GM12878 (cell line): ENCODE measurements around the gene TMEM201. TPM values are rescaled to one million over a fixed set of nuclear protein-coding genes. Genes with fewer than 3 reads are reported as not detected.

Experiments used
- CUX1 ChIP-seq: IDR thresholded peaks from 2 replicates; pipeline ENCODE4 v1.6.1; 2012; ENCODE audit warnings: improper control_type of control experiment, low read depth, low read length; ENCODE audit not compliant: insufficient replicate concordance
- EGR1 ChIP-seq, 2 experiments: IDR thresholded peaks; 1 replicate in 1 of 2; 2 replicates in 1 of 2; pipeline ENCODE4 v1.6.1; 2011 to 2012; ENCODE audit warnings: low read depth in 2 of 2, low read length in 2 of 2, borderline replicate concordance in 1 of 2, mild to moderate bottlenecking in 1 of 2, moderate library complexity in 1 of 2
- EP300 ChIP-seq, 2 experiments: fragments of 150-350 bp in 1 of 2; IDR thresholded peaks; 2 replicates each; pipeline ENCODE4 v1.6.1; 2011 to 2012; ENCODE audit warnings: low read depth in 2 of 2, low read length in 2 of 2, borderline replicate concordance in 1 of 2, improper control_type of control experiment in 1 of 2, inconsistent platforms in 1 of 2; ENCODE audit not compliant: control insufficient read depth in 1 of 2
- MEF2B ChIP-seq: fragments of 450-650 bp; IDR thresholded peaks from 2 replicates; pipeline ENCODE4 v1.6.1; 2018; ENCODE audit warnings: mild to moderate bottlenecking, moderate library complexity; ENCODE audit not compliant: partially characterized antibody, poor library complexity, severe bottlenecking
- MLLT1 ChIP-seq: fragments of 450-650 bp; IDR thresholded peaks from 2 replicates; pipeline ENCODE4 v1.6.1; 2016; ENCODE audit warnings: mild to moderate bottlenecking
- MTA3 ChIP-seq: IDR thresholded peaks from 2 replicates; pipeline ENCODE4 v1.6.1; 2012; ENCODE audit warnings: low read length, inconsistent platforms, borderline replicate concordance
- MYB ChIP-seq: fragments of 150-350 bp; IDR thresholded peaks from 2 replicates; pipeline ENCODE4 v1.6.1; 2014; ENCODE audit warnings: mild to moderate bottlenecking, low read depth, low read length, borderline replicate concordance
- NBN ChIP-seq: fragments of 450-650 bp; IDR thresholded peaks from 2 replicates; pipeline ENCODE4 v1.6.1; 2016
- POLR2AphosphoS5 ChIP-seq: IDR thresholded peaks from 2 replicates; pipeline ENCODE4 v1.6.1; 2011; ENCODE audit warnings: mild to moderate bottlenecking, low read length, inconsistent platforms
- REST ChIP-seq: IDR thresholded peaks from 2 replicates; pipeline ENCODE4 v1.6.1; 2012; ENCODE audit warnings: mild to moderate bottlenecking, low read depth, low read length
- SMAD5 ChIP-seq: IDR thresholded peaks from 2 replicates; pipeline ENCODE4 v1.6.1; 2016; ENCODE audit warnings: antibody characterized with exemption, low read depth
- SREBF1 ChIP-seq: IDR thresholded peaks from 2 replicates; pipeline ENCODE4 v1.6.1; 2012; ENCODE audit warnings: mild to moderate bottlenecking, low read length
- STAT1 ChIP-seq: fragments of 450-650 bp; conservative IDR thresholded peaks from 2 replicates; pipeline ENCODE4 v1.6.1; 2014; ENCODE audit warnings: antibody characterized with exemption, mild to moderate bottlenecking
- ZNF274 ChIP-seq: IDR thresholded peaks from one replicate; pipeline ENCODE4 v1.8.0; 2011; ENCODE audit not compliant: insufficient read length, insufficient read depth
- ZNF592 ChIP-seq: fragments of 450-650 bp; IDR thresholded peaks from 2 replicates; pipeline ENCODE4 v1.6.1; 2017; ENCODE audit warnings: mild to moderate bottlenecking, moderate library complexity
- ZNF622 ChIP-seq: fragments of 450-650 bp; IDR thresholded peaks from 2 replicates; pipeline ENCODE4 v1.6.1; 2017; ENCODE audit warnings: mild to moderate bottlenecking, inconsistent platforms
- polyA plus RNA-seq, 11 experiments: library from polyadenylated mRNA; depleted of rRNA in 4 of 11; unstranded in 6 of 11; stranded (reverse) in 5 of 11; fragments of >200 nt; fragmentation: Nextera tagmentation in 4 of 11; fragmentation: Illumina TruSeq in 1 of 11; extraction: Ambion mirVana in 4 of 11; extraction: Trizol in 1 of 11; gene quantifications; 1 replicate in 1 of 11; 2 replicates in 10 of 11; pipeline versions ENCODE4 v1.2.1 to v1.2.3, GENCODE V29; 2011 to 2016; ENCODE audit warnings: inconsistent platforms in 2 of 11, missing spikeins in 2 of 11, low read depth in 1 of 11
- total RNA-seq, 4 experiments: library from RNA; depleted of rRNA in 3 of 4; stranded (reverse); fragments of >200 nt in 3 of 4; fragmentation: Illumina TruSeq in 1 of 4; extraction: Trizol in 1 of 4; gene quantifications; 2 replicates each; pipeline versions ENCODE4 v1.2.1 to v1.2.3, GENCODE V29; 2013 to 2021

TMEM201 gene
- total and polyA plus RNA-seq, 10 of the 15 experiments (the other 5 are each of a cell fraction or from before 2014, with no cell fraction given) = 0.13 to 26.6 (median 6.1) TPM

- TF ChIP-seq REST (no peak), ZNF274 (no peak), ZNF622 (no peak), CUX1 (no peak), POLR2AphosphoS5 (peak; percentile 69), ZNF592 (no peak), MEF2B (peak; percentile 43), STAT1 (no peak), MYB (no peak), NBN (peak; percentile 41), SREBF1 (no peak), EGR1 (IDR thresholded peaks at IDR 0.05; ENCODE audit: borderline replicate concordance in 1 of 2, low read depth in 2 of 2, low read length in 2 of 2) (no peak), SMAD5 (no peak), EP300 (IDR thresholded peaks at IDR 0.05; ENCODE audit: borderline replicate concordance in 1 of 2, control insufficient read depth in 1 of 2, low read depth in 2 of 2, low read length in 2 of 2) (peak; percentile 55 to 80; a peak in 3 of 4 replicates), MLLT1 (no peak; the same call in 1 of the 2 replicates), MTA3 (no peak)
Observed at GRCh38 chr1:9626201-9626608, 37.5 kb downstream of the TMEM201 start (continued).
